Measurements from ENCODE around the gene KDM4B.

Gene KDM4B

GRCh38 chr19:5166262-5166661 lies 197.3 kb downstream of the KDM4B start:
- peaks cover 11% of the 10 kb centered on the region for H3K4me1 ChIP-seq (ENCODE audit: control insufficient read depth, insufficient read depth, low read length)
- no peak overlapping the region for H3K9ac ChIP-seq (ENCODE audit: low read depth, low read length)

GRCh38 chr19:5170329-5170745 lies 201.4 kb downstream of the KDM4B start:
- no peaks in the 10 kb centered on the region for H3K4me1 ChIP-seq (ENCODE audit: control insufficient read depth, insufficient read depth, low read length)
- H3K36me3 ChIP-seq (ENCODE audit: control insufficient read depth, insufficient read depth, low read length): no peaks in the 10 kb centered on the region
- no peaks in the 10 kb centered on the region for H3K9me3 ChIP-seq (ENCODE audit: control insufficient read depth, insufficient read depth, low read length)
- H3K4me3 ChIP-seq (ENCODE audit: low read depth, low read length): no peak overlapping the region
- H3K9ac ChIP-seq (ENCODE audit: low read depth, low read length): no peak overlapping the region
- no peaks in the 10 kb centered on the region for H3K27me3 ChIP-seq (ENCODE audit: control insufficient read depth, insufficient read depth, low read length)

More at GRCh38 chr19:5166262-5166661, 197.3 kb downstream of the KDM4B start:
- Histone ChIP-seq H3K9me3 (ENCODE audit: control insufficient read depth, insufficient read depth, low read length) (no peaks in the 10 kb centered on the region), H3K36me3 (ENCODE audit: control insufficient read depth, insufficient read depth, low read length) (no peaks in the 10 kb centered on the region), H3K27me3 (ENCODE audit: control insufficient read depth, insufficient read depth, low read length) (no peaks in the 10 kb centered on the region), H3K4me3 (ENCODE audit: low read depth, low read length) (no peak overlapping the region)

- Histone ChIP-seq H3K9ac (ENCODE audit: low read depth, low read length) (no peak overlapping the region), H3K9me3 (ENCODE audit: control insufficient read depth, insufficient read depth, low read length) (no peaks in the 10 kb centered on the region), H3K27me3 (ENCODE audit: control insufficient read depth, insufficient read depth, low read length) (no peaks in the 10 kb centered on the region), H3K4me3 (ENCODE audit: low read depth, low read length) (no peak overlapping the region), H3K4me1 (ENCODE audit: control insufficient read depth, insufficient read depth, low read length) (no peaks in the 10 kb centered on the region), H3K36me3 (ENCODE audit: control insufficient read depth, insufficient read depth, low read length) (no peaks in the 10 kb centered on the region)
Measured at GRCh38 chr19:5171711-5172110, 202.8 kb downstream of the KDM4B start.

GRCh38 chr19:5172859-5173630 lies 204.1 kb downstream of the KDM4B start:
- Histone ChIP-seq H3K4me1 (ENCODE audit: control insufficient read depth, insufficient read depth, low read length) (no peaks in the 10 kb centered on the region), H3K4me3 (ENCODE audit: low read depth, low read length) (no peak overlapping the region)

GRCh38 chr19:5173993-5174392 lies 205.1 kb downstream of the KDM4B start:
- H3K27me3 ChIP-seq (ENCODE audit: control insufficient read depth, insufficient read depth, low read length): no peaks in the 10 kb centered on the region
- no peaks in the 10 kb centered on the region for H3K36me3 ChIP-seq (ENCODE audit: control insufficient read depth, insufficient read depth, low read length)
- H3K4me1 ChIP-seq (ENCODE audit: control insufficient read depth, insufficient read depth, low read length): no peaks in the 10 kb centered on the region
- H3K4me3 ChIP-seq (ENCODE audit: low read depth, low read length): no peak overlapping the region
- H3K9ac ChIP-seq (ENCODE audit: low read depth, low read length): no peak overlapping the region
- H3K9me3 ChIP-seq (ENCODE audit: control insufficient read depth, insufficient read depth, low read length): no peaks in the 10 kb centered on the region

More at GRCh38 chr19:5172859-5173630, 204.1 kb downstream of the KDM4B start:
- no peaks in the 10 kb centered on the region for H3K36me3 ChIP-seq (ENCODE audit: control insufficient read depth, insufficient read depth, low read length)
- no peak overlapping the region for H3K9ac ChIP-seq (ENCODE audit: low read depth, low read length)
- H3K27me3 ChIP-seq (ENCODE audit: control insufficient read depth, insufficient read depth, low read length): no peaks in the 10 kb centered on the region
- no peaks in the 10 kb centered on the region for H3K9me3 ChIP-seq (ENCODE audit: control insufficient read depth, insufficient read depth, low read length)

GRCh38 chr19:5177745-5178450 lies 209.0 kb downstream of the KDM4B start:
- Histone ChIP-seq H3K36me3 (ENCODE audit: control insufficient read depth, insufficient read depth, low read length) (no peaks in the 10 kb centered on the region), H3K4me1 (ENCODE audit: control insufficient read depth, insufficient read depth, low read length) (no peaks in the 10 kb centered on the region), H3K4me3 (ENCODE audit: low read depth, low read length) (no peak overlapping the region), H3K9me3 (ENCODE audit: control insufficient read depth, insufficient read depth, low read length) (no peaks in the 10 kb centered on the region), H3K27me3 (ENCODE audit: control insufficient read depth, insufficient read depth, low read length) (no peaks in the 10 kb centered on the region), H3K9ac (ENCODE audit: low read depth, low read length) (no peak overlapping the region)

GRCh38 chr19:5178841-5179240 lies 209.9 kb downstream of the KDM4B start:
- Histone ChIP-seq H3K4me1 (ENCODE audit: control insufficient read depth, insufficient read depth, low read length) (no peaks in the 10 kb centered on the region), H3K9ac (ENCODE audit: low read depth, low read length) (no peak overlapping the region), H3K36me3 (ENCODE audit: control insufficient read depth, insufficient read depth, low read length) (no peaks in the 10 kb centered on the region), H3K4me3 (ENCODE audit: low read depth, low read length) (no peak overlapping the region), H3K27me3 (ENCODE audit: control insufficient read depth, insufficient read depth, low read length) (no peaks in the 10 kb centered on the region), H3K9me3 (ENCODE audit: control insufficient read depth, insufficient read depth, low read length) (no peaks in the 10 kb centered on the region)

GRCh38 chr19:5179256-5179655 lies 210.3 kb downstream of the KDM4B start:
- H3K27me3 ChIP-seq (ENCODE audit: control insufficient read depth, insufficient read depth, low read length): no peaks in the 10 kb centered on the region
- H3K4me1 ChIP-seq (ENCODE audit: control insufficient read depth, insufficient read depth, low read length): no peaks in the 10 kb centered on the region
- no peak overlapping the region for H3K4me3 ChIP-seq (ENCODE audit: low read depth, low read length)
- H3K9me3 ChIP-seq (ENCODE audit: control insufficient read depth, insufficient read depth, low read length): no peaks in the 10 kb centered on the region
- H3K9ac ChIP-seq (ENCODE audit: low read depth, low read length): no peak overlapping the region
- H3K36me3 ChIP-seq (ENCODE audit: control insufficient read depth, insufficient read depth, low read length): no peaks in the 10 kb centered on the region

- Histone ChIP-seq H3K4me3 (ENCODE audit: low read depth, low read length) (no peak overlapping the region), H3K27me3 (ENCODE audit: control insufficient read depth, insufficient read depth, low read length) (no peaks in the 10 kb centered on the region), H3K9me3 (ENCODE audit: control insufficient read depth, insufficient read depth, low read length) (no peaks in the 10 kb centered on the region), H3K9ac (ENCODE audit: low read depth, low read length) (no peak overlapping the region), H3K36me3 (ENCODE audit: control insufficient read depth, insufficient read depth, low read length) (no peaks in the 10 kb centered on the region), H3K4me1 (ENCODE audit: control insufficient read depth, insufficient read depth, low read length) (no peaks in the 10 kb centered on the region)
Measured at GRCh38 chr19:5181329-5181728, 212.4 kb downstream of the KDM4B start.

GRCh38 chr19:5182751-5183150 lies 213.8 kb downstream of the KDM4B start:
- Histone ChIP-seq H3K36me3 (ENCODE audit: control insufficient read depth, insufficient read depth, low read length) (no peaks in the 10 kb centered on the region), H3K9ac (ENCODE audit: low read depth, low read length) (no peak overlapping the region), H3K27me3 (ENCODE audit: control insufficient read depth, insufficient read depth, low read length) (no peaks in the 10 kb centered on the region)

GRCh38 chr19:5183616-5184015 lies 214.7 kb downstream of the KDM4B start:
- H3K4me1 ChIP-seq (ENCODE audit: control insufficient read depth, insufficient read depth, low read length): no peaks in the 10 kb centered on the region
- no peak overlapping the region for H3K4me3 ChIP-seq (ENCODE audit: low read depth, low read length)
- H3K36me3 ChIP-seq (ENCODE audit: control insufficient read depth, insufficient read depth, low read length): no peaks in the 10 kb centered on the region
- no peaks in the 10 kb centered on the region for H3K27me3 ChIP-seq (ENCODE audit: control insufficient read depth, insufficient read depth, low read length)
- no peak overlapping the region for H3K9ac ChIP-seq (ENCODE audit: low read depth, low read length)
- no peaks in the 10 kb centered on the region for H3K9me3 ChIP-seq (ENCODE audit: control insufficient read depth, insufficient read depth, low read length)

More at GRCh38 chr19:5182751-5183150, 213.8 kb downstream of the KDM4B start:
- H3K4me3 ChIP-seq (ENCODE audit: low read depth, low read length): no peak overlapping the region
- H3K4me1 ChIP-seq (ENCODE audit: control insufficient read depth, insufficient read depth, low read length): no peaks in the 10 kb centered on the region
- no peaks in the 10 kb centered on the region for H3K9me3 ChIP-seq (ENCODE audit: control insufficient read depth, insufficient read depth, low read length)

GRCh38 chr19:5184930-5185329 lies 216.0 kb downstream of the KDM4B start:
- Histone ChIP-seq H3K9ac (ENCODE audit: low read depth, low read length) (no peak overlapping the region), H3K36me3 (ENCODE audit: control insufficient read depth, insufficient read depth, low read length) (no peaks in the 10 kb centered on the region), H3K4me1 (ENCODE audit: control insufficient read depth, insufficient read depth, low read length) (no peaks in the 10 kb centered on the region), H3K4me3 (ENCODE audit: low read depth, low read length) (no peak overlapping the region), H3K27me3 (ENCODE audit: control insufficient read depth, insufficient read depth, low read length) (no peaks in the 10 kb centered on the region), H3K9me3 (ENCODE audit: control insufficient read depth, insufficient read depth, low read length) (no peaks in the 10 kb centered on the region)
